DOHH2 (cell line): ENCODE results near the gene PTPRN2.

ENCODE experiments used
- H3F3A ChIP-seq: fragments of 200-600 bp; sonication (generic), shearing (Covaris generic); 2 replicates; pipeline ENCODE4 v1.6.0; 2016; ENCODE audit warnings: antibody characterized with exemption, mild to moderate bottlenecking; ENCODE audit not compliant: control insufficient read depth, insufficient read depth
- H3K27ac ChIP-seq: fragments of 200-600 bp; sonication (generic); 2 replicates; pipeline ENCODE4 v1.5.1; 2014; ENCODE audit warnings: low read depth, mild to moderate bottlenecking, low read length, moderate library complexity
- H3K27me3 ChIP-seq: fragments of 200-600 bp; sonication (generic); 2 replicates; pipeline ENCODE4 v1.6.1; 2014; ENCODE audit warnings: mild to moderate bottlenecking, low read length, mixed read lengths; ENCODE audit not compliant: control insufficient read depth
- H3K36me3 ChIP-seq: fragments of 200-600 bp; sonication (generic); 2 replicates; pipeline ENCODE4 v1.6.1; 2014; ENCODE audit warnings: mild to moderate bottlenecking, low read length, moderate library complexity, mixed read lengths; ENCODE audit not compliant: control insufficient read depth
- H3K4me1 ChIP-seq: fragments of 200-600 bp; sonication (generic); 2 replicates; pipeline ENCODE4 v1.6.1; 2014; ENCODE audit warnings: mild to moderate bottlenecking, low read length, mixed read lengths; ENCODE audit not compliant: control insufficient read depth
- H3K4me2 ChIP-seq: fragments of 200-600 bp; sonication (generic); 2 replicates; pipeline ENCODE4 v1.6.0; 2014; ENCODE audit warnings: mild to moderate bottlenecking, low read length, moderate library complexity
- H3K4me3 ChIP-seq: fragments of 200-600 bp; sonication (generic); 2 replicates; pipeline ENCODE4 v1.5.1; 2014; ENCODE audit warnings: mild to moderate bottlenecking, low read length, mixed read lengths
- H3K79me2 ChIP-seq: fragments of 200-600 bp; sonication (generic); 2 replicates; pipeline ENCODE4 v1.6.1; 2014; ENCODE audit warnings: mild to moderate bottlenecking, low read length, mixed read lengths; ENCODE audit not compliant: control insufficient read depth
- H3K9me2 ChIP-seq: fragments of 200-600 bp; sonication (generic); replicated peaks from 2 replicates; pipeline ENCODE4 v1.6.1; 2014; ENCODE audit warnings: mild to moderate bottlenecking, low read length, mixed read lengths; ENCODE audit not compliant: control insufficient read depth
- H3K9me3 ChIP-seq: fragments of 200-600 bp; sonication (generic); 2 replicates; pipeline ENCODE4 v1.6.1; 2014; ENCODE audit warnings: antibody characterized with exemption, low read length, mixed read lengths; ENCODE audit not compliant: control insufficient read depth, insufficient read depth
- H4K20me1 ChIP-seq: fragments of 200-600 bp; sonication (generic); 2 replicates; pipeline ENCODE4 v1.6.0; 2014; ENCODE audit warnings: low read depth, mild to moderate bottlenecking, antibody characterized with exemption, low read length, moderate library complexity; ENCODE audit not compliant: control insufficient read depth, insufficient read depth
- EZH2phosphoT487 ChIP-seq: fragments of 200-600 bp; sonication (generic); IDR thresholded peaks from 2 replicates; pipeline ENCODE4 v1.6.1; 2017; ENCODE audit warnings: borderline replicate concordance, mild to moderate bottlenecking, antibody characterized with exemption, low read length, moderate library complexity, mixed read lengths
- TF ChIP-seq, protein P1 (sequence below): fragments of 200-600 bp; sonication (generic); IDR thresholded peaks from one replicate; pipeline ENCODE4 v1.5.1; 2014; ENCODE audit warnings: antibody characterized with exemption, mild to moderate bottlenecking, low read depth, low read length; ENCODE audit not compliant: poor library complexity, severe bottlenecking

The PTPRN2 gene

DNA sequence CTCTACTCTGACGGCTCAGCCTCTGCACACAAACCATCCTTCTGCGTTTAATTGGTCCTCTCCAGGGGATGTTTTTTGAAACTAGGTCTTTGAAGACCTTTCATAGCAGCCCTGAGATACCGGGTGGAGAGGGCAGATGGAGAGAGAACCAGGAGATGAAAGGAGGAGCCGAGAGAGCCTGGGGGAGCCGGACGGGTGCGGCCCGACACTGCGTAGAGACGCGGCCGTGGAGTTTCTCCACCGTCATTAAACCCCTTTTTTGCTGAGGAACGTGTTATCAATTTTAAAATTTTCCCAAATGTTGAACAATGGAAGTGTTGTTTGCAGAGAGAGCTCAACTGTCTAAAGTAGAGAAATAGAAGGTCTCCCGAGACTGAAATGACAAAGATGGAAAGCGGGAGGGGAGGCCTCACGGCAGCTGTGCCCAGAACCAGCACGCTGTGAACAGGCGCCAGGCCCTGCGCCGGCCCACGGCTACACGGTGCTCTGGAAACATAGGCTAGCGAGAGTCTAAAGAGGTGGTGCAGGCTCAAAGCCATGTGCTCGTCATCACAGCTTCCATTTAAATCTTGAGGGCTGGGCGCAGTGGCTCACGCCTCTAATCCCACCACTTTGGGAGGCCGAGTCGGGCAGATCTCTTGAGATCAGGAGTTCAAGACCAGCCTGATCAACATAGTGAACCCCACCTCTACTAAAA, 307.0 kb downstream of the PTPRN2 start:
- Histone ChIP-seq H3K79me2 (no peaks in the 10 kb centered on the region), H3K4me1 (no peaks in the 10 kb centered on the region), H3K9me3 (peaks cover 53% of the 10 kb centered on the region), H3K27ac (no peak overlapping the region), H3F3A (no peaks in the 10 kb centered on the region), H3K4me3 (no peak overlapping the region), H3K36me3 (no peaks in the 10 kb centered on the region), H4K20me1 (no peaks in the 10 kb centered on the region), H3K27me3 (no peaks in the 10 kb centered on the region), H3K4me2 (no peak overlapping the region), H3K9me2 (no peaks in the 10 kb centered on the region)
- TF ChIP-seq, protein P1, sequence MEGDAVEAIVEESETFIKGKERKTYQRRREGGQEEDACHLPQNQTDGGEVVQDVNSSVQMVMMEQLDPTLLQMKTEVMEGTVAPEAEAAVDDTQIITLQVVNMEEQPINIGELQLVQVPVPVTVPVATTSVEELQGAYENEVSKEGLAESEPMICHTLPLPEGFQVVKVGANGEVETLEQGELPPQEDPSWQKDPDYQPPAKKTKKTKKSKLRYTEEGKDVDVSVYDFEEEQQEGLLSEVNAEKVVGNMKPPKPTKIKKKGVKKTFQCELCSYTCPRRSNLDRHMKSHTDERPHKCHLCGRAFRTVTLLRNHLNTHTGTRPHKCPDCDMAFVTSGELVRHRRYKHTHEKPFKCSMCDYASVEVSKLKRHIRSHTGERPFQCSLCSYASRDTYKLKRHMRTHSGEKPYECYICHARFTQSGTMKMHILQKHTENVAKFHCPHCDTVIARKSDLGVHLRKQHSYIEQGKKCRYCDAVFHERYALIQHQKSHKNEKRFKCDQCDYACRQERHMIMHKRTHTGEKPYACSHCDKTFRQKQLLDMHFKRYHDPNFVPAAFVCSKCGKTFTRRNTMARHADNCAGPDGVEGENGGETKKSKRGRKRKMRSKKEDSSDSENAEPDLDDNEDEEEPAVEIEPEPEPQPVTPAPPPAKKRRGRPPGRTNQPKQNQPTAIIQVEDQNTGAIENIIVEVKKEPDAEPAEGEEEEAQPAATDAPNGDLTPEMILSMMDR: no peak
- TF ChIP-seq EZH2phosphoT487: no peak

DNA sequence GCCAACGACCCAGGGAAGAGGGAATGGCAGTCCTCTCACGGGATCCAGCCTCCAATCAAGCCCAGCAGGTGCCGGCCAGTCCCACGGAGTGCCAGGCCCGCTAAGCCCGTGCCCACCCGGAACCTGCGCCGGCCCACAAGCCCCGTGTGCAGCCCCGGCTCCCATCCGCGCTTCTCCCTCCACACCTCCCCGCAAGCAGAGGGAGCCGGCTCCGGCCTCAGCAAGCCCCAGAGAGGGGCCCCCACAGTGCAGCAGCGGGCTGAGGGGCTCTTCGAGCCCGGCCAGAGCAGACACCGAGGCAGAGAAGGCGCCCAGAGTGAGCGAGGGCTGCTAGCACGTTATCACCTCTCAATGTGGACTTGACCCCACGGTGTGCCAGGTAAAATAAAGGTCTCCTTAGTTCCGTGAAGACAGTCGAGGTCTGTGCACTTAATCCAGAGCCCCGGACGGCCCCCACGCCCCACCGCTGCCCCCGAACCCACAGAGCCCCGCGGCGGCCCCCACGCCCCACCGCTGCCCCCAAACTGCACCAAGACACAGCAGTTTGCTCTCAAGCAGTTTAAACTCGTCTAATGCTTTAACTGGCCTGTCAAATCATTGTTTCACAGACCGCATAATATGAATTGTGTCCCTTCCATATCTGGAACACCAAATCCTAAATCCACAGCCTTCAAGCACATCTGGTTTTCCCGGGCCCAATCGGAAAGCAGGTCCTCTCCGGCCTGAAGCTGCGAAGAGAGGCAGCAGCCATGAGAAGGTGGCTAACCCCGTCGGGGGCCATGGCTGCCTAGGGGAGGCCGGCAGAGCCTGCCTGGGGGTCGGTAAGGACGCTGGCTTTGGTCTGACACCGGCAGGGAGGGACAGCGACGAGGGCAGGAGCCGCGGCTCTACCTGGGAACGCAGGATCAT, 307.8 kb downstream of the PTPRN2 start:
- Histone ChIP-seq H3K4me2 (no peak overlapping the region), H3K27ac (no peak overlapping the region), H3K27me3 (no peaks in the 10 kb centered on the region), H3K9me3 (peaks cover 54% of the 10 kb centered on the region), H3K4me1 (no peaks in the 10 kb centered on the region), H3K79me2 (no peaks in the 10 kb centered on the region), H3K9me2 (no peaks in the 10 kb centered on the region), H3K36me3 (no peaks in the 10 kb centered on the region), H4K20me1 (no peaks in the 10 kb centered on the region), H3F3A (no peaks in the 10 kb centered on the region), H3K4me3 (no peak overlapping the region)
- TF ChIP-seq, protein P1: no peak
- no peak for TF ChIP-seq EZH2phosphoT487

DNA sequence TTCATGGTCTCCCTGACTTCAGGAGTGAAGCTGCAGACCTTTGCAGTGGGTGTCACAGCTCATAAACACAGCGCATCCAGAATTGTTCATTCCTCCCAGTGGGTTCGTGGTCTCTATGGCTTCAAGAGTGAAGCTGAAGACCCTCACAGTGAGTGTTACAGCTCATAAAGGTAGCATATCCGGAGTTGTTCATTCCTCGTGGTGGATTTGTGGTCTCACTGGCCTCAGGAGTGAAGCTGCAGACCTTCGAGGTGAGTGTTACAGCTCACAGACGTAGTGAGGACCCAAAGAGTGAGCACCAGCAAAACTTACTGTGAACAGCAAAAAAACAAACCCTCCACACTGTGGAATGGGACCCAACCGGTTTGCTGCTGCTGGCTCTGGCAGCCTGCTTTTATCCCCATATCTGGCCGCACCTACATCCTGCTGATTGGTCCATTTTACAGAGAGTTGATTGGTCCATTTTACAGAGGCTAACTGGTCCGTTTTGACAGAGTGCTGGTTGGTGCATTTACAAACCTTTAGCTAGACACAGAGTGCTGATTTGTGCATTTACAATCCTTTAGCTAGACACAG, 308.8 kb downstream of the PTPRN2 start:
- no peak for TF ChIP-seq EZH2phosphoT487
- TF ChIP-seq, protein P1: no peak
- no peaks in the 10 kb centered on the region for H3K9me2 ChIP-seq
- no peaks in the 10 kb centered on the region for H3K4me1 ChIP-seq

More for the DNA sequence above, 308.8 kb downstream of the PTPRN2 start:
- H3K27me3 ChIP-seq: no peaks in the 10 kb centered on the region
- H3K4me3 ChIP-seq: no peak overlapping the region
- no peaks in the 10 kb centered on the region for H4K20me1 ChIP-seq
- no peak overlapping the region for H3K4me2 ChIP-seq
- no peaks in the 10 kb centered on the region for H3K36me3 ChIP-seq
- H3K79me2 ChIP-seq: no peaks in the 10 kb centered on the region
- peaks cover 51% of the 10 kb centered on the region for H3K9me3 ChIP-seq
- H3K27ac ChIP-seq: no peak overlapping the region
- H3F3A ChIP-seq: no peaks in the 10 kb centered on the region
